HG02885 (cell line): ENCODE data around the gene WDR43.

Source experiments
- ATAC-seq: cut with Tn5 transposase; IDR thresholded peaks from one replicate; pipeline ENCODE4 v1.9.1; 2021; ENCODE audit warnings: mild to moderate bottlenecking; ENCODE audit not compliant: unreplicated experiment, poor library complexity

The WDR43 gene

DNA sequence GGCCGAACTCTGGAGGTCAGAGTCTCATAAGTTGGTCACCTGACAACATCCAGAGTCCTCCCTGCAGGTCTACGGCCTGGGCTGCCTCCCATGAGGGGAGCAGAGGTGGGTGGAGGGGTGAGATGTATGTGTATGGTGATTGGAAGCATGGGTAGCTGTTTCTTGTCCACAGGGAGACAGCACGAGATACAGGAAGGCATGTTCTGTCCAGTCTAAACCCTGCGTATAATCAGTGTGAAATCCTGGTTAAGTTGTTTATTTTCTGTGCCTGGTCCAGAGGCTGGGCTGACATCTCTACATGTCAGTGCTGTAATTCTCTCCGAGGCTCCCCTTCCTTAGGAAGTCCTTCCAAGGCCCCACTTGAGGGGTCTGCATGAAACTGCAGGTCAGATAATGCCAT, 95.5 kb downstream of the WDR43 start:
- no peak for ATAC-seq

DNA sequence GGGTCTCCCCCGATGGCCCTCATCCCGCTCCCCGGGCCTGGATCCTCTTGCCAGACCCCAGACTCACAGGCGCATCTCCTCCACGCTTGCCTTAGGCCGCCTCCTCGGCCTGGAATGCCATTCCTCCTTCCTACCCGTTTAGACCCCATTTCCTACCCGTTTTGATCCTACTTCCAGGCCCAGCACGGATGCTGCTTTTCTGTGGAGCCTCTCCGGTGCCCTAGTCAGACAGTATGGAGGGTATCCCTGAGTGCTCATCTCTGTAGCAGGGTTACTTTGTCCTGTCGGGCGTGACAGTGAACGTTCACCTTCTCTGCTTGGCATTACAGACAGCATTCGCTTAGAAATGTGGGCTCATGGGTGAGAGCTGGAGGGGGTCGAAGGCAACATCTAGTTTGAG, 96.0 kb downstream of the WDR43 start:
- ATAC-seq, result no peak

DNA sequence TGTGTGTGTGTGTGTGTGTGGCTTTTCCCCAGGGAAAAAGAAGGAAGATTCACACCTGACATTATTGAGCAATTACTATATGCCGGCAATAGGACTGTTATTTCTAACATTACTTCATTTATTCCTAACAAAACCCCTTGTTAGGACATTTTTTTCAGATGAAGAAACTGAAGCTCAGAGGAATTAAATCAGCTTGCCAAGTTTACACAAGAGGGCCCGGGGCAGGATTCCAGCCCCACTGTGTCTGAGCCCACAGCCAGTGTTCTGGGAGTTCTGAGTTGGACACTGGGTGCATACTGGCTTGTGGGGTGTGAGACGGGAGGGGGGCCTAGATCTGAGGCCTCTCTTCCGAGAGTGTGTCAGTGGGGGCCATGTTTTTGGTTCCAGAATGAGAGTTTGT, 96.6 kb downstream of the WDR43 start:
- ATAC-seq, result no peak

DNA sequence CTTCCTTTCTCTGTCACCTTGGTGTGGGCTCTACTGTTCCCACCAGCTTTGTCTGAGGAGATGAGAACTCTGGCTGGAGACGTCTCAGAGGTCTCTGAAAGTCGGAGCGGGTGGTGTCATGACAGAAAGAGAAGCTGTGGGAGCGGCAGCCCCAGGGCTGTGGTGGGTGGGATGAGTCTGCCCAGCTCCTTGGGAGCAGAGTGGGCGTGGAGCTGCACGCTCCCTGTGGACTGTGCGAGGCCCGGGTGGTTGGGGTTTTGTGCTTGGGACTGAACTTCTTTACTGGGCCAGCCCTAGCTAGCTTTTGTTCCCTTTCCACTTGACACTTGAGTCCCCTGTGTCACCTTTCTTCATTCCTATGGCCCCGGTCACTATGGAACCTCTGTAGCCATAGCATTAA, 97.0 kb downstream of the WDR43 start:
- ATAC-seq, result no peak

DNA sequence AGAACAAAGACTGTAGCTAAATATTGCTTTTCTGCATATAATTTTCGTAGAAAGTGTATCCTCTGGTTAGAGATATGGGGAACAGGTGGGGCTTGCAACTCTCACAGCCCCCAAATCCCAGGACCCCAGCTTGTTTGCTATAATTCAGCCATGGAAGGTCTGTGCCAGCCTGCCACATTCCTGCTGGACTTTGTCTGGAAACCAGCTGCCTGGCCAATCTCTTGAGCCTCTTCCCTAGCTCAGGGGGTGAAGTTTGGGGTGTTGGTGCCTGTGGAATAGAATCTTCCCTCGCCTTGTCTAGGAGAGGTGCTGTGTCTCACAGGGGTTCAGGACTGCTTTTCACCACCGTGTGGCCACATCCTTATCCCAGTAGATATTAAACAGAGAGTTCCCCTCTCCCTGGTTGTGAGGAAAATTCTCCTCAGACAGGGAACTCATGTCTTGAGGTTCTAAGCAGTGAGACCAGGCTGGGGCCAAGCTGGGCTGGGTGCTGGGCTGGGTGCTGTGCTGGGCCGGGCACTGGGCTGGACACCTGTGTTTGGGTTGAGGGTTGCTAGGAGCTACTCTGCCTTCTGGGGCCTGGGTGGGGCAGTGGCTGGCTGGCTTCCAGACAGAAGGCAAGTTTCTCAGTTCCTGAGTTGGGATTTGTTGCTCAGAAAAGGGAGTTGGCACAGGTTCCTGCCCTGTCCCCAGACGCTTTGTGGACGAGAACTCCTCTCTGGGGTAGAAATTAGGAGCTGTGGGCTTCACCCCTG, 98.9 kb downstream of the WDR43 start:
- no peak for ATAC-seq

DNA sequence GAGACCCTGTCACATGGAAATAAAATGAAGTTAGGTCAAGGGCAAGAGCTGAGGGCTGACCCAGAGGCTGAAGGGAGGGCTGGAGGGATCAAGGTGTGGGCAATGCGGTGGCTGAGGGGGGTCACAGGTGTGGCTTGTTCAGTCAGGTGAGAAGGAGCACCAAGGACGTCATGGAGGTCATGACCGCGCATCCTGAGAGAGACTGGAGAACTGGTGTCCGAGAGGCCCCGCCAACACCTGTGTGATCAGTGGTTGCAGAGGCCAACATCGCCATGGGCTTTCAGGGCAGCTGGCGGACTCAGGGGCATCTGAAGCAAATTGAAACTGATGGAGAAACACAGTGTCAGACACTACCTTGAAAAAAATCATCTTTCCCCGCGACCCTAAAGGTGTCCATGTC, 99.6 kb downstream of the WDR43 start:
- no peak for ATAC-seq

DNA sequence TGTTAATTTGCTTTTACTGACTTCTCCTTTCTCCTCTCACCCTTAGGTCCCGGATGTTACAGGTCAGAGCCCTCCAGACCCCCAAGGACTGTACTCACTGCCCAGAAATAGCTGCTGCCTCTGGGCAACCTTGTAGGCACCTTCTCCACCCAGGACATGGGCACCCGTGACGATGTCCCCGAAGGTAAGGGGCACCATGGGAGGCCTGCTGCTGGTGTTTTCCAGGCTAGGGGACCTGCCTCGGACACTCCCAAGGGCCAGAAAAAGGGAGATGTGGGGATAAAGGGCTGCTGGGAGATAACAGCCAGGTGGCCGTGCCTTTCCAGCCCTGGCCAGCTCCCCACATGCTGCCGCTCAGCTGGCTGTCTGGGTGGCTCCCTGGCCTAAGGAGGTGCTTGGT, 100.2 kb downstream of the WDR43 start:
- ATAC-seq, result no peak

DNA sequence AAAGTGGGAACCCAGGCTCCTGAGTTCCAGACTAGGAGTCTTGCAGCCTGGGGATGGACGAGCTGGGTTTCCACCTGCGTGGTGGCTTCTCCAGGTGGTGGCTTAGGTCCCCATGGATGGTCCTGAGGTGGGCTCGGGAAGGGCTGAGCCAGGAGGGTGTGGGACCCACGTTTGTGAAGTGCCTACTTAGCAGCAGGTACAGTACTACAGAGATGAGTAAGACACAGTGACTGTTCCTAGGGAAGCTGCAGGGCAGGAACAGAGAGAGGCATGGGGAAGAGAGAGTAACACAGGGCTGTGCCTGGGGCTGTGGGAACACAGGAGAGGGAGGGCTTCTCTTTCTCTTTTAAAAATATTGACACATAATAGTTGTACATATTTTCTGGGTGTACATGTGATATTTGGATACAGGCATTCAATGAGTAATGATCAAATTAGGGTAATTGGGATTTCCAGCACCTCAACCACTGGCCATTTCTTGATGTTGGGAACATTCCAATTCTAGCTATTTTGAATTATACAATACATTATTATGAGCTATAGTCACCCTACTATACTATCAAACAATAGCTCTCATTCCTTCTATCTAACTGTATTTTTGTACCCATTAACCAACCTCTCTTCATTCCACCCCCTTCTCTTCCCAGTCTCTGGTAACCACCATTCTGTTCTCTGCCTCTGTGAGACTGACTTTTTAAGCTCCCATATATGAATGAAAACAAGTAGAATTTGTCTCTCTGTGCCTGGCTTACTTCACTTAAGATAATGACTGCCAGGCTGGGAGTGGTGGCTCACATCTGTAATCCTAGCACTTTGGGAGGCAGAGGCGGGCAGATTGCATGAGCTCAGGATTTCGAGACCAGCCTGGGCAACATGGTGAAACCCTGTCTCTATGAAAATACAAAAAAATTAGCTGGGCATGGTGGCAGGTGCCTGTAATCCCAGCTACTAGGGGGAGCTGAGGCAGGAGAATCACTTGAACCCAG, 101.6 kb downstream of the WDR43 start:
- ATAC-seq, result no peak

DNA sequence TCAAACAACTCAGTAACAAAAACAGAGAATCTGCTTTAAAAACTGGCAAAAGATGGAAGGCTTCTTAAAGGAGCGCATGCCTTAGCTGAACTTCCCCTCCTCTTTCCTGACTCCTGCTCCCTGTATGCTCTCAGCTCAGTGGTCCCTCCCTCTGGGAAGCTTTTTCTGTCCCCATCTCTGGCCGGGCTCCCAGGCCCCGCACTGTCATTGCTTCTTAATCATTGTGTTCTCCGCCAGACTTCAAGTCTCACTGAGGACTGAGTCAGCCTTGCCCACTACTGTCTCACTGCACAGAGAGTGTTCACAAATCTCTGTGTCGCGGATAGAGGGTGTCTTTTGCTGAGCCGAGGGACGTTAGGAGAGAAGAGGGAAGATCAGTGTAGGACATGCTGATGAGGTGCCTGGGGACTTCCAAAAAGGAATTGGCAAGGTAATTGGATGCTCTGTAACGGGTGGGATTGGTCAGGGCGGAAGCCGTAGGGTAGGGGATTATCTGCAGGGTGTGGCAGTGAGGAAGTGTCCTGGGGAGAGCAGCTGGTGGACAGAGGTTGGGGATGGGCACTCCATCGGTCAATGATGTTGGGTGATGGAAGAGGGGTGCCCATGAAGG, 102.9 kb downstream of the WDR43 start:
- no peak for ATAC-seq
